SK-N-SH (cell line): Measurements from ENCODE around the gene EEFSEC. TPM values are rescaled to one million over a fixed set of nuclear protein-coding genes. Genes with fewer than 3 reads are reported as not detected.

Experiments used
- CTCF ChIA-PET: fragments of 300-600, 350-600 bp; formaldehyde crosslinking; extraction: SDS; loops from one replicate; lab custom pipeline; 2021; lab: Yijun Ruan, JAX
- POLR2A ChIA-PET: fragments of 350-600 bp; sonication (Branson Sonifier 250); formaldehyde crosslinking; extraction: SDS; loops from one replicate; lab custom pipeline; 2020; ENCODE audit warnings: antibody characterized with exemption, inconsistent platforms; lab: Yijun Ruan, JAX
- DNase-seq: peaks from one replicate; pipeline ENCODE4 v3.0.0; 2012
- H2AFZ ChIP-seq: fragments of 200-600 bp; sonication (generic); 2 replicates; pipeline ENCODE4 v1.8.1; 2016; ENCODE audit warnings: antibody characterized with exemption, mild to moderate bottlenecking, low read depth
- H3F3A ChIP-seq: fragments of 200-600 bp; sonication (generic); replicated peaks from 2 replicates; pipeline ENCODE3; 2016; ENCODE audit warnings: antibody characterized with exemption, mild to moderate bottlenecking; ENCODE audit not compliant: insufficient read depth
- H3K27ac ChIP-seq, 2 experiments: fragments of 200-500 bp in 1 of 2; fragments of 200-600 bp in 1 of 2; sonication (Bioruptor generic) in 1 of 2; sonication (generic), shearing (Covaris generic) in 1 of 2; 2 replicates each; pipeline versions ENCODE4 v1.5.1 to v1.6.1; 2014 to 2016; ENCODE audit warnings: low read depth in 2 of 2, inconsistent platforms in 1 of 2, low read length in 1 of 2, mild to moderate bottlenecking in 1 of 2, mixed read lengths in 1 of 2
- H3K27me3 ChIP-seq: fragments of 200-600 bp; sonication (generic), shearing (Covaris generic); 2 replicates; pipeline ENCODE4 v1.6.1; 2016; ENCODE audit warnings: mixed run types; ENCODE audit not compliant: insufficient read depth
- H3K36me3 ChIP-seq, 2 experiments: fragments of 200-500 bp in 1 of 2; fragments of 200-600 bp in 1 of 2; sonication (Bioruptor generic) in 1 of 2; sonication (generic) in 1 of 2; replicated peaks in 1 of 2; 2 replicates each; pipeline versions ENCODE3 to v1.5.1; 2014 to 2016; ENCODE audit warnings: low read length in 1 of 2, mild to moderate bottlenecking in 1 of 2; ENCODE audit not compliant: insufficient read depth in 2 of 2, control insufficient read depth in 1 of 2
- H3K4me1 ChIP-seq, 2 experiments: fragments of 200-500 bp in 1 of 2; fragments of 200-600 bp in 1 of 2; sonication (Bioruptor generic) in 1 of 2; sonication (generic), shearing (Covaris generic) in 1 of 2; 2 replicates each; pipeline versions ENCODE4 v1.5.1 to v1.6.1; 2014 to 2016; ENCODE audit warnings: low read depth in 1 of 2, low read length in 1 of 2, mixed run types in 1 of 2; ENCODE audit not compliant: insufficient read depth in 2 of 2, control insufficient read depth in 1 of 2
- H3K4me2 ChIP-seq: fragments of 200-600 bp; sonication (generic), shearing (Covaris generic); 2 replicates; pipeline ENCODE4 v1.6.1; 2017; ENCODE audit warnings: mixed run types
- H3K4me3 ChIP-seq, 2 experiments: fragments of 200-500 bp in 1 of 2; fragments of 200-600 bp in 1 of 2; sonication (Bioruptor generic) in 1 of 2; sonication (generic), shearing (Covaris generic) in 1 of 2; 2 replicates each; pipeline versions ENCODE4 v1.5.1 to v1.8.1; 2014 to 2016; ENCODE audit warnings: low read depth in 2 of 2, inconsistent platforms in 1 of 2, low read length in 1 of 2, mild to moderate bottlenecking in 1 of 2, mixed read lengths in 1 of 2, moderate library complexity in 1 of 2
- H3K79me2 ChIP-seq: fragments of 200-600 bp; sonication (generic); 2 replicates; pipeline ENCODE4 v1.8.1; 2017; ENCODE audit warnings: mild to moderate bottlenecking; ENCODE audit not compliant: insufficient read depth
- H3K9ac ChIP-seq: fragments of 200-600 bp; sonication (generic); 2 replicates; pipeline ENCODE4 v1.6.1; 2017; ENCODE audit warnings: mixed run types
- H3K9me2 ChIP-seq: fragments of 200-600 bp; sonication (generic); 2 replicates; pipeline ENCODE4 v1.6.1; 2017; ENCODE audit warnings: mixed run types
- H3K9me3 ChIP-seq: fragments of 200-600 bp; sonication (generic); 2 replicates; pipeline ENCODE4 v1.6.1; 2017; ENCODE audit warnings: mixed run types, mild to moderate bottlenecking, moderate library complexity
- H4K20me1 ChIP-seq: fragments of 200-600 bp; sonication (generic); 2 replicates; pipeline ENCODE4 v1.6.1; 2017; ENCODE audit warnings: mild to moderate bottlenecking, mixed run types; ENCODE audit not compliant: insufficient read depth
- CHD2 ChIP-seq: fragments of 150-350 bp; IDR thresholded peaks from 2 replicates; pipeline ENCODE4 v1.6.1; 2018; ENCODE audit warnings: low read length; ENCODE audit not compliant: partially characterized antibody
- EZH2phosphoT487 ChIP-seq: fragments of 200-600 bp; sonication (generic); IDR thresholded peaks from 2 replicates; pipeline ENCODE4 v1.6.1; 2017; ENCODE audit warnings: low read depth, mixed run types, mild to moderate bottlenecking, antibody characterized with exemption, moderate library complexity, borderline replicate concordance
- FOSL2 ChIP-seq: IDR thresholded peaks from 2 replicates; pipeline ENCODE4 v1.4.0; 2012; ENCODE audit warnings: low read depth, mild to moderate bottlenecking, moderate library complexity, borderline replicate concordance
- FOXM1 ChIP-seq: IDR thresholded peaks from 2 replicates; pipeline ENCODE4 v1.4.0; 2012; ENCODE audit warnings: low read depth, mild to moderate bottlenecking
- GABPA ChIP-seq: IDR thresholded peaks from 2 replicates; pipeline ENCODE4 v1.4.0; 2012; ENCODE audit warnings: low read depth, mild to moderate bottlenecking
- GATA2 ChIP-seq: sonication (generic); formaldehyde crosslinking; IDR thresholded peaks from 2 replicates; pipeline ENCODE4 v1.5.0; 2020; ENCODE audit warnings: mild to moderate bottlenecking, missing genetic modification reagents
- JUND ChIP-seq: IDR thresholded peaks from 2 replicates; pipeline ENCODE4 v1.4.0; 2012
- MEF2A ChIP-seq: IDR thresholded peaks from 2 replicates; pipeline ENCODE4 v1.4.0; 2012; ENCODE audit warnings: low read depth, borderline replicate concordance
- PBX3 ChIP-seq: IDR thresholded peaks from 2 replicates; pipeline ENCODE4; 2012
- POLR2AphosphoS5 ChIP-seq: IDR thresholded peaks from 2 replicates; pipeline ENCODE4 v1.6.1; 2012; ENCODE audit warnings: low read depth, low read length
- RAD21 ChIP-seq: IDR thresholded peaks from 2 replicates; pipeline ENCODE4 v1.6.1; 2012; ENCODE audit warnings: mild to moderate bottlenecking, low read length
- RCOR1 ChIP-seq: fragments of 150-350 bp; IDR thresholded peaks from 2 replicates; pipeline ENCODE4 v1.6.1; 2017; ENCODE audit warnings: antibody characterized with exemption, low read length
- REST ChIP-seq: IDR thresholded peaks from 2 replicates; pipeline ENCODE4 v1.6.1; 2012; ENCODE audit warnings: mild to moderate bottlenecking, low read depth, low read length, moderate library complexity
- RFX5 ChIP-seq: IDR thresholded peaks from 2 replicates; pipeline ENCODE4 v1.6.1; 2012; ENCODE audit warnings: mild to moderate bottlenecking, improper control_type of control experiment, low read length
- SIN3A ChIP-seq: IDR thresholded peaks from 2 replicates; pipeline ENCODE4 v1.6.1; 2012; ENCODE audit warnings: low read depth, mild to moderate bottlenecking, low read length, moderate library complexity, borderline replicate concordance
- TAF1 ChIP-seq: IDR thresholded peaks from 2 replicates; pipeline ENCODE4 v1.6.1; 2012; ENCODE audit warnings: low read depth, mild to moderate bottlenecking, low read length, moderate library complexity, borderline replicate concordance
- TEAD4 ChIP-seq: IDR thresholded peaks from 2 replicates; pipeline ENCODE4 v1.4.0; 2012; ENCODE audit warnings: mild to moderate bottlenecking, borderline replicate concordance; ENCODE audit not compliant: insufficient read depth
- YY1 ChIP-seq: IDR thresholded peaks from 2 replicates; pipeline ENCODE4 v1.4.0; 2012; ENCODE audit warnings: low read depth, mild to moderate bottlenecking
- WGBS: methylation state at CpG from one replicate; pipeline ENCODE4 v1.1.6; 2017; ENCODE audit warnings: low lambda C conversion rate; 5-methylcytosine and 5-hydroxymethylcytosine counted together
- polyA plus RNA-seq, 3 experiments: library from polyadenylated mRNA; depleted of rRNA; stranded (reverse); fragments of >200 nt; gene quantifications; 2 replicates each; pipeline ENCODE4 v1.2.3, GENCODE V29; 2012

The EEFSEC gene
- polyA plus RNA-seq, 1 of the 3 experiments (the other 2 are of a cell fraction) = 12.4 TPM

DNA sequence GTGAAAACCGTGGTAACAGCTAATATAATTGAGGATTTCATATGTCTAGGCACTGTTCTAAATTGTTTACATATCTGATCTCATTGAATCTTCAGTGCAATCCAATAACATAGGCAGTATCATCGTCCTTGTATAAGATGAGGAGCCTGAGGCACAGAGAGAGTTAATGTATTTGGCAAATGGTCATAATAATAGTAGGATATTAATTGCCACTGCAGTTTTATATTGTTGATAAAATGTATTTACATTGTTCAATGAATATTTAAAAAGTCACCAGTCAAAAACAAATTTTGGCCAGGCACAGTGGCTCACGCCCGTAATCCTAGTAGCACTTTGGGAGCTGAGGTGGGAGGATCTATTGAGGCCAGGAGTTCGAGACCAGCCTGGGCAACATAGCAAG is 88.5 kb downstream of the EEFSEC start:
- no peak for DNase-seq
- H3K4me3 ChIP-seq = no peak overlapping the region
- no peaks in the 10 kb centered on the region for H3K27me3 ChIP-seq
- peaks cover 16 to 51% of the 10 kb centered on the region in 2 experiments; a peak in 3 of 4 replicates for H3K4me1 ChIP-seq
- CTCF ChIA-PET = interaction anchor here (0.8 to 1.4 kb wide), 5 partner anchors 11 to 343 kb away, joined by 3 to 5 read pairs (median 3); no protein-coding TSS in a partner anchor
- no peaks in the 10 kb centered on the region for H3K9me2 ChIP-seq
- no peak overlapping the region for H3K9ac ChIP-seq
- no peaks in the 10 kb centered on the region for H3K9me3 ChIP-seq
- no peak overlapping the region for H3K4me2 ChIP-seq
- H3F3A ChIP-seq = peaks cover 3% of the 10 kb centered on the region
- TF ChIP-seq REST (no peak), FOXM1 (no peak), EZH2phosphoT487 (no peak), PBX3 (no peak)
- TF ChIP-seq, all 33 proteins: peak for 0
- no peak overlapping the region for H2AFZ ChIP-seq
- WGBS = 92% methylated on average over 5 of the region's 5 CpGs
- 0 out of 2 replicates have a peak, but pooled peaks cover 9% of the 10 kb centered on the region for H4K20me1 ChIP-seq
- H3K27ac ChIP-seq = no peak overlapping the region
- POLR2A ChIA-PET = no interaction called here
- H3K79me2 ChIP-seq = no peaks in the 10 kb centered on the region
- no peaks in the 10 kb centered on the region for H3K36me3 ChIP-seq

DNA sequence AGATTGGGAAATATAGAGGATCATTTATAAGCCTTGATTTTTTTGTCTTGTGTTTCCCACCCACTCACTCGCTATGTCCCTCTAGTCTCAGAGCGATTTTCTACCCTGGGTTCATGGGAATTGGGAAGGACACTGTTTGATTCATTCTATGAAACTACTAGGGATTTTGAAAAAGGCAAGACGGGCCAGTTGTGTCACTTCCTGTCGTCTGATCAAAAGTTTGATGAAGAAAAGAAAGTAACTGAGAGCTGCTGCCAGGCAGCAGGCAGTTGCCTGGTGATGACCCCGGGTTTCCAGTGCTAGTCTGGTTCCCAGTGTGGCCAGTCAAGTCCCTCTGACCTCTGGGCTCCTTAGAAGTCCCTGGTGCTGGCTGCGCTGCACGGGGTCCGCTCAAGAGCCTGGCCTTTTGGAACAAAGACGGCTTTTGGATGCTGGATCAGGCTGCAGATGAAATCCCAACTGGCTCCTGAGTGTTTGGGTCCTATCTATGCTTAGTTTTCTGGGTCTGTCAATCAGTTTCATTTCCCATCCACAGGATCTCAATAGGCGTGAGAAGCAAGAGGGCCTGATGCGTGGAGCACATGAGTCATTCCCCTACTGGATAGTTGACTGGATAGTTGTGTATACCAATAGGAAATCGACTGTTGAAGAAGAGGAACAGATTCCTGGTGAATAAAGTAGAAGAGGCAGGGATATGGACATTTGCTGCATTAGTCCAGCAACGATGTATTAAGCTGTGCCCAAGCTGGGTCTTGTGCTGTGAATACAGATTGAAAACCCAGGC is 89.7 kb downstream of the EEFSEC start:
- ChIA-PET POLR2A (no interaction called here), CTCF (interaction anchor here (0.8 to 1.0 kb wide), 2 partner anchors 16 to 341 kb away, joined by 3 to 5 read pairs; no protein-coding TSS in a partner anchor)
- Histone ChIP-seq H3K36me3 (no peaks in the 10 kb centered on the region), H3K4me3 (no peak overlapping the region), H3K27me3 (no peaks in the 10 kb centered on the region), H3K9me3 (no peaks in the 10 kb centered on the region), H3K9ac (no peak overlapping the region), H3K79me2 (no peaks in the 10 kb centered on the region), H3K9me2 (no peaks in the 10 kb centered on the region), H4K20me1 (0 out of 2 replicates have a peak, but pooled peaks cover 1% of the 10 kb centered on the region), H3K4me1 (peaks cover 10 to 38% of the 10 kb centered on the region in 2 experiments; a peak in 3 of 4 replicates), H3F3A (no peaks in the 10 kb centered on the region), H2AFZ (no peak overlapping the region), H3K27ac (peak overlapping the region in 1 of 2 experiments; percentile 28; a peak in 1 of 4 replicates), H3K4me2 (no peak overlapping the region)
- WGBS = 90% methylated on average over 12 of the region's 13 CpGs
- DNase-seq = no peak
- TF ChIP-seq GATA2 (CRISPR knock-in tag) (no peak), JUND (no peak), YY1 (no peak), FOSL2 (no peak), RFX5 (no peak), MEF2A (no peak), CHD2 (no peak), RAD21 (no peak), POLR2AphosphoS5 (no peak), TEAD4 (no peak), SIN3A (no peak), RCOR1 (no peak), TAF1 (no peak), GABPA (no peak), REST (no peak), EZH2phosphoT487 (no peak)
